PC-3 (cell line): ENCODE data around the gene NTN5.

Experiments used
- EZH2 ChIP-seq: fragments of 300-600 bp; sonication (generic); IDR thresholded peaks from one replicate; pipeline ENCODE4 v1.6.1; 2017; ENCODE audit warnings: antibody characterized with exemption, mild to moderate bottlenecking, low read length; ENCODE audit not compliant: unreplicated experiment
- EZH2phosphoT487 ChIP-seq: fragments of 300-600 bp; sonication (generic); IDR thresholded peaks from 2 replicates; pipeline ENCODE4 v1.6.1; 2018; ENCODE audit warnings: mild to moderate bottlenecking, antibody characterized with exemption, low read length, borderline replicate concordance
- TF ChIP-seq, protein P1 (sequence below): fragments of 300-600 bp; sonication (generic); conservative IDR thresholded peaks from 2 replicates; pipeline ENCODE4 v1.5.1; 2017; ENCODE audit warnings: antibody characterized with exemption, low read depth, mild to moderate bottlenecking, low read length

DNA sequence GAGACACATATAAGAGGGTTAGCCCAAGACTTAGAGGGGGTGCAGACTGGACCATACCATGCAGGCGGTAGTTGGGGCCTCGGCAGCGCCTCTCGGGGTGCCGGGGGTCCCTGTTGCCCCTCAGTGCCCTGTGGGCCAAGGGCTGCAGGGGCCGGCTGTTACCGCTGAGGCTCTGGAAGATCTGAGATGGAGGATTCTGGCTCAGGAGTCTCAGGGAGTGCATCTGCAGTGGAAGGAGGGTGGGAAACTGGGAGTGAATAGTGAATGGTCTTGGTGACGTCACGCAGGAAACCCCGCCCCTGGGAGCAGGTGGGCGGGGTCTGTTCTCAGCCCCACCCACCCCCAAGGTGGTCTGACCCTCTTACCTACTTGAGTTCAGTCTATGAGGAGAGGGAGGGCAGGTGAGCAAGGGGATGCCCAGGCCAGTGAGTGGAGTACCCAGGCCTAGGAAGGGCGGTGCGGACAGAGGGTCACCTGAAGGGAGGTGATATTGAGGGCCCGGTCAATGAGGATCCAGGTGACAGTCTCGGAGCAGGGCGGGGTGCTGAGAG lies 33.9 kb downstream of the NTN5 start:
- TF ChIP-seq, protein P1, sequence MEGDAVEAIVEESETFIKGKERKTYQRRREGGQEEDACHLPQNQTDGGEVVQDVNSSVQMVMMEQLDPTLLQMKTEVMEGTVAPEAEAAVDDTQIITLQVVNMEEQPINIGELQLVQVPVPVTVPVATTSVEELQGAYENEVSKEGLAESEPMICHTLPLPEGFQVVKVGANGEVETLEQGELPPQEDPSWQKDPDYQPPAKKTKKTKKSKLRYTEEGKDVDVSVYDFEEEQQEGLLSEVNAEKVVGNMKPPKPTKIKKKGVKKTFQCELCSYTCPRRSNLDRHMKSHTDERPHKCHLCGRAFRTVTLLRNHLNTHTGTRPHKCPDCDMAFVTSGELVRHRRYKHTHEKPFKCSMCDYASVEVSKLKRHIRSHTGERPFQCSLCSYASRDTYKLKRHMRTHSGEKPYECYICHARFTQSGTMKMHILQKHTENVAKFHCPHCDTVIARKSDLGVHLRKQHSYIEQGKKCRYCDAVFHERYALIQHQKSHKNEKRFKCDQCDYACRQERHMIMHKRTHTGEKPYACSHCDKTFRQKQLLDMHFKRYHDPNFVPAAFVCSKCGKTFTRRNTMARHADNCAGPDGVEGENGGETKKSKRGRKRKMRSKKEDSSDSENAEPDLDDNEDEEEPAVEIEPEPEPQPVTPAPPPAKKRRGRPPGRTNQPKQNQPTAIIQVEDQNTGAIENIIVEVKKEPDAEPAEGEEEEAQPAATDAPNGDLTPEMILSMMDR = no peak
- TF ChIP-seq EZH2 (no peak), EZH2phosphoT487 (no peak)
